ENCODE measurements around the gene KRT76. TPM values are rescaled to one million over a fixed set of nuclear protein-coding genes. Genes with fewer than 3 reads are reported as not detected.

KRT76 gene
- total RNA-seq, 6 experiments from 2014 or later, result not detected

GRCh38 chr12:52771505-52771904 lies 5.6 kb downstream of the KRT76 start:
- Mint-ChIP-seq H3K4me3 (no peak overlapping the region), H3K27me3 (ENCODE audit: insufficient read depth) (peaks cover 51% of the 10 kb centered on the region), H3K27ac (no peak overlapping the region), H3K36me3 (ENCODE audit: low read depth) (no peaks in the 10 kb centered on the region), H3K4me1 (ENCODE audit: low read depth) (no peaks in the 10 kb centered on the region), H3K9me3 (no peaks in the 10 kb centered on the region)
- DNase-seq, result no peak
- no peak for TF ChIP-seq CTCF (IDR thresholded peaks at IDR 0.05)

- Mint-ChIP-seq H3K27ac (no peak overlapping the region), H3K4me3 (no peak overlapping the region), H3K27me3 (ENCODE audit: insufficient read depth) (peaks cover 51% of the 10 kb centered on the region), H3K9me3 (no peaks in the 10 kb centered on the region), H3K4me1 (ENCODE audit: low read depth) (no peaks in the 10 kb centered on the region), H3K36me3 (ENCODE audit: low read depth) (no peaks in the 10 kb centered on the region)
- no peak for DNase-seq
- no peak for TF ChIP-seq CTCF (IDR thresholded peaks at IDR 0.05)
Measured at GRCh38 chr12:52771088-52771487, 6.1 kb downstream of the KRT76 start.

GRCh38 chr12:52769946-52770345 lies 7.2 kb downstream of the KRT76 start:
- Mint-ChIP-seq H3K27ac (no peak overlapping the region), H3K4me1 (ENCODE audit: low read depth) (no peaks in the 10 kb centered on the region), H3K36me3 (ENCODE audit: low read depth) (no peaks in the 10 kb centered on the region), H3K4me3 (no peak overlapping the region), H3K9me3 (no peaks in the 10 kb centered on the region), H3K27me3 (ENCODE audit: insufficient read depth) (peaks cover 52% of the 10 kb centered on the region)
- DNase-seq, result no peak
- no peak for TF ChIP-seq CTCF (IDR thresholded peaks at IDR 0.05)

GRCh38 chr12:52769354-52769753 lies 7.8 kb downstream of the KRT76 start:
- Mint-ChIP-seq H3K9me3 (no peaks in the 10 kb centered on the region), H3K4me3 (no peak overlapping the region), H3K27ac (no peak overlapping the region), H3K27me3 (ENCODE audit: insufficient read depth) (peaks cover 54% of the 10 kb centered on the region), H3K4me1 (ENCODE audit: low read depth) (no peaks in the 10 kb centered on the region), H3K36me3 (ENCODE audit: low read depth) (no peaks in the 10 kb centered on the region)
- no peak for DNase-seq
- TF ChIP-seq CTCF (IDR thresholded peaks at IDR 0.05), result no peak

- Mint-ChIP-seq H3K27ac (no peak overlapping the region), H3K27me3 (ENCODE audit: insufficient read depth) (peaks cover 59% of the 10 kb centered on the region)
Measured at GRCh38 chr12:52768479-52769200, 8.5 kb downstream of the KRT76 start.

More at GRCh38 chr12:52768479-52769200, 8.5 kb downstream of the KRT76 start:
- Mint-ChIP-seq H3K9me3 (no peaks in the 10 kb centered on the region), H3K36me3 (ENCODE audit: low read depth) (no peaks in the 10 kb centered on the region), H3K4me3 (no peak overlapping the region), H3K4me1 (ENCODE audit: low read depth) (no peaks in the 10 kb centered on the region)
- no peak for TF ChIP-seq CTCF (IDR thresholded peaks at IDR 0.05)
- DNase-seq, result no peak
